ENCODE results near the gene SLC1A7.

SLC1A7 gene

DNA sequence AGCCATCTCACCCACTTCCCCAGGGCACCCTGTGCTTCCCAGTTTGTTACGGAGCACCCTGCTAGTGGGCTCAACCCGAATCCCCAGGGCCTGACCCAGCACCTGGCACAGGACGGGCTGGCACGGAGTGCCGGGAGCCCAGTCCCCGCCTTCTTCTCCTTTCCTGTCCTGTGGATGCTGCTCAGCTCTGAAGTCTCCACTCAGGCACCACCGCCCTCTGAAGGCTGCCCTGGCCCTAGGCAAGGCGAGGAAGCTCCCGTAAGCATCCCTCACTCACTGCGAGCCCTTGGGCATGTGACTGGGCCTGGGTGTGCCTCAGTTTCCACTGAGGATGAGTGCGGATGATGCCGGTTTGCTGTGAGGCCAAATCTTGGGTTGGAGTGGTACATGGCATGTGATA is 21.8 kb downstream of the SLC1A7 start:
- Mint-ChIP-seq H3K36me3 (ENCODE audit: low read depth) (no peaks in the 10 kb centered on the region), H3K27me3 (no peaks in the 10 kb centered on the region), H3K4me1 (ENCODE audit: low read depth) (no peaks in the 10 kb centered on the region), H3K27ac (no peak overlapping the region), H3K9me3 (no peaks in the 10 kb centered on the region), H3K4me3 (no peak overlapping the region)

- H3K4me1 Mint-ChIP-seq (ENCODE audit: low read depth): no peaks in the 10 kb centered on the region
Measured at GRCh38 chr1:53117836-53118235, 24.6 kb downstream of the SLC1A7 start.

DNA sequence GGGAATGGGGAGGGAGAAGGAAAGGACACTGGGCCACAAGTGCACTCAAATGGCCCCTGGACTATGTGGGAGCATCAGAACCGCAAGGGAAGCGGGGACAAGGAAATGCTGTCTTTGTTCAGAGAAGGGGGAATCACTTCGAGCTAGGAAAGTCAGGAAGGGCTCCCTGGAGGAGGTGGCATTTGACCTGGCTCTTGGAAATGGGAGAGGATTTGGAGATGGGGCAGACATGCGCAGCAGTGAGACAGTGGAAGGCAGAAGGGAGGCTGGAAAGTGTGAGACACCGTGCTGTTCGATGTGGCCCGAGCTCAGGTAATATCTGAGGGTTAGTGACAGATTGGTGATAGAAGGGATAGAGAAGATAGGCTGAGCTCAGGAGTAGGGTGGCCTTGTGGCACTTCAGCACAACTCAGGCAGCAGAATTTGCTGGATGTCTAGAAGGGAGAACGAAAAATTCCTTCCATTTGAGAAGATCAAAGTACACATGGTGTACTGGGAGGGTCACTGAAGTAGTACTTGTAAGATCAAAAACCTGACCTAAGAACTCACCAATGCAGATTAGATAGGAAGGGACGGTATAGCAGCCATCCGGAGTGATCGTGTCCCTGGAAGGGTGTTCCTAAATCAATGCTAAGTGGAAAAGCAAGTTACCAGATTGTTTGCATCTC is 25.4 kb downstream of the SLC1A7 start:
- no peaks in the 10 kb centered on the region for H3K36me3 Mint-ChIP-seq (ENCODE audit: low read depth)
- no peak overlapping the region for H3K27ac Mint-ChIP-seq
- no peak overlapping the region for H3K4me3 Mint-ChIP-seq
- H3K4me1 Mint-ChIP-seq (ENCODE audit: low read depth): no peaks in the 10 kb centered on the region
- H3K9me3 Mint-ChIP-seq: no peaks in the 10 kb centered on the region
- no peaks in the 10 kb centered on the region for H3K27me3 Mint-ChIP-seq

More at GRCh38 chr1:53117836-53118235, 24.6 kb downstream of the SLC1A7 start:
- H3K27ac Mint-ChIP-seq: no peak overlapping the region
- H3K4me3 Mint-ChIP-seq: no peak overlapping the region
- H3K27me3 Mint-ChIP-seq: no peaks in the 10 kb centered on the region
- H3K36me3 Mint-ChIP-seq (ENCODE audit: low read depth): no peaks in the 10 kb centered on the region
- no peaks in the 10 kb centered on the region for H3K9me3 Mint-ChIP-seq

GRCh38 chr1:53116307-53116810 is 26.1 kb downstream of the SLC1A7 start:
- Mint-ChIP-seq H3K4me1 (ENCODE audit: low read depth) (no peaks in the 10 kb centered on the region), H3K27me3 (no peaks in the 10 kb centered on the region), H3K27ac (no peak overlapping the region), H3K36me3 (ENCODE audit: low read depth) (no peaks in the 10 kb centered on the region), H3K9me3 (no peaks in the 10 kb centered on the region), H3K4me3 (no peak overlapping the region)

DNA sequence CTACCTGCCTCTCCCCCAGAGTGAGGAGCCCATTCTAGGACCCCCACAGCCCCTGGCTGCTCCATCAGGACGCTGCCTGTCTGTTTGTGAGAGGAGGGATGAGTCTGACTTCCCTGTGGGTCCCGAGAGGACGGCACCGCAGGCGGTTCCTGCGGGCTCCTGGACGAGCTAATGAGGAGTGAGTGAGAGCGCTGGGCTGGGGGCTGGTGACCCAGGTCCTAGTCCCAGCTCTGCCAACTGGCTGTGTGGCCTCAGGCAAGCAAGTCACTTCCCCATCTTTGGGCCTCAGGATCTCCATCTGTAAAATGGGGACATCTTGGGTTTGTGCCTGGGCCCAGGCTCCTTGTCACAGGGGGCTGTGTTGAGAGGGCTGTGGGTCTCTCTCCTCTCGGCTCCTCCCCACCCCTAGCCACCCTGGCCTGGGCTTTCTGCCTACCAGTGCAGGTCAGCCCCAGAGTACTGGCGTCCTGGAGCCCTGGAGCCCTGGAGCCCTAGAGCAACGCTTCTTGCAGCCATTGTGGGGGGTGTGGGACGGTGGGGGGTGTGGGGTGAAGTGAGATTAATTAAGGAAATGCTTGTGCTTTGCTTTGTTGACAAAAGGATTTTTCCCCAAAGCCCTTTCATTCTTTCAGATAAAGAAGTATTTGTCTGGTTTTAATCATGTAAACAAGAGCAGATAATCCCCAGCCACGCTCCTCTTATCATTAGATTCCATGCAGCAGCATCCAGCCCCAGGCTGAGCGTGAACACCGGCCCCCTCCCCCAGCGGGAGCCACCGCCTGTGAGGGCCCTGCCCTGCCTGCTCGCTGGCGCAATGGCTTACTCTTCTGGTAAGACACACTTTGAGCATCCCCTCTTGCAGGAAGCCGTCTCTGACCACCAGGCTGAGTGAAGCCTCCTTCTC is 26.8 kb downstream of the SLC1A7 start:
- Mint-ChIP-seq H3K4me1 (ENCODE audit: low read depth) (peaks cover 7% of the 10 kb centered on the region), H3K9me3 (no peaks in the 10 kb centered on the region), H3K27me3 (no peaks in the 10 kb centered on the region), H3K27ac (no peak overlapping the region), H3K36me3 (ENCODE audit: low read depth) (no peaks in the 10 kb centered on the region), H3K4me3 (no peak overlapping the region)

GRCh38 chr1:53114581-53115400 is 27.6 kb downstream of the SLC1A7 start:
- H3K4me1 Mint-ChIP-seq (ENCODE audit: low read depth): peaks cover 10% of the 10 kb centered on the region
- no peaks in the 10 kb centered on the region for H3K9me3 Mint-ChIP-seq
- H3K27ac Mint-ChIP-seq: no peak overlapping the region
- no peaks in the 10 kb centered on the region for H3K36me3 Mint-ChIP-seq (ENCODE audit: low read depth)
- no peaks in the 10 kb centered on the region for H3K27me3 Mint-ChIP-seq
- H3K4me3 Mint-ChIP-seq: no peak overlapping the region

DNA sequence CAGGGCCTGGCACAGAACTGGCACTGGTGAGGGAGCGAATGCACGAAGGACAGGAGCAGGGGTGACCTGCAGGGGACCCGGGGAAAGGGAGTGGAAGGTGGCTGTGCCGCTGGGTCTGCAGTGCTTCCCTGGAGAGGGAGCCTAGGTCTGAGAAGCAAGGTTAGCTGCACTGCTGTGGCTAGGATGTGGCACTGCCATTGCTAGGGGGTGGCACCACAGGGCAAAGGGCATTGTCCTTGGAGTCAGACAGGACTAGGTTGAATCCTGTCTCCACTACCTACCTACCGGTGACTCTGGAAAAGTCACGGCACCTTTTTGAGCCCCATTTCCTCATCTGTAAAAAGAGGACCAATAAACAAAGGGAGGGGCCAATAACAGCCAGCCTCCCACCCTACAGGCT is 28.3 kb downstream of the SLC1A7 start:
- Mint-ChIP-seq H3K9me3 (no peaks in the 10 kb centered on the region), H3K27me3 (no peaks in the 10 kb centered on the region), H3K4me1 (ENCODE audit: low read depth) (peaks cover 10% of the 10 kb centered on the region), H3K27ac (no peak overlapping the region), H3K36me3 (ENCODE audit: low read depth) (no peaks in the 10 kb centered on the region), H3K4me3 (no peak overlapping the region)

GRCh38 chr1:53112861-53113260 is 29.6 kb downstream of the SLC1A7 start:
- no peak overlapping the region for H3K27ac Mint-ChIP-seq
- H3K4me3 Mint-ChIP-seq: no peak overlapping the region

GRCh38 chr1:53112271-53112774 is 30.1 kb downstream of the SLC1A7 start:
- Mint-ChIP-seq H3K4me3 (no peak overlapping the region), H3K36me3 (ENCODE audit: low read depth) (no peaks in the 10 kb centered on the region), H3K4me1 (ENCODE audit: low read depth) (peaks cover 19% of the 10 kb centered on the region), H3K27me3 (peaks cover 7% of the 10 kb centered on the region), H3K9me3 (no peaks in the 10 kb centered on the region), H3K27ac (no peak overlapping the region)

More at GRCh38 chr1:53112861-53113260, 29.6 kb downstream of the SLC1A7 start:
- peaks cover 3% of the 10 kb centered on the region for H3K27me3 Mint-ChIP-seq
- no peaks in the 10 kb centered on the region for H3K9me3 Mint-ChIP-seq
- no peaks in the 10 kb centered on the region for H3K36me3 Mint-ChIP-seq (ENCODE audit: low read depth)
- H3K4me1 Mint-ChIP-seq (ENCODE audit: low read depth): peaks cover 14% of the 10 kb centered on the region

DNA sequence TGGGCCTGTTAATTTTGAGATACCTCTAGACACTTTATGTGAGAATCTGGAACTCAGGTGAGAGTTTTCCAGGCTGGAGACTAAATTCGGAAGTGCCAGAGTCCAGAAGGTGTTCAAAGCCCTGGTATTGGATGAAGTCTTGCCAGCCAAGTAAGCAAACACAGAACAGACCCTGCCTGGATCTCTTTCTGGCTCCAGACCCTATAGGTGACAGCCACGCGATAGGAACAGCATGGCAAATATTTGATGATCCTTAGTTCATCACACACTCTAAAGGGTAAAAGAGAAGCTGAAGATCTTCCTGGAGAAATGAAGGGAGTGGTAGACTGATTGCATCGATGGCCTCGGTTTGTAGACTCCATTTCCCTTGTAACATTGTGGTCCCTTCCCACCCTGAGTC is 30.7 kb downstream of the SLC1A7 start:
- peaks cover 21% of the 10 kb centered on the region for H3K4me1 Mint-ChIP-seq (ENCODE audit: low read depth)
- H3K27ac Mint-ChIP-seq: no peak overlapping the region
- no peaks in the 10 kb centered on the region for H3K9me3 Mint-ChIP-seq
- H3K4me3 Mint-ChIP-seq: no peak overlapping the region
- H3K36me3 Mint-ChIP-seq (ENCODE audit: low read depth): no peaks in the 10 kb centered on the region
- H3K27me3 Mint-ChIP-seq: peaks cover 8% of the 10 kb centered on the region

DNA sequence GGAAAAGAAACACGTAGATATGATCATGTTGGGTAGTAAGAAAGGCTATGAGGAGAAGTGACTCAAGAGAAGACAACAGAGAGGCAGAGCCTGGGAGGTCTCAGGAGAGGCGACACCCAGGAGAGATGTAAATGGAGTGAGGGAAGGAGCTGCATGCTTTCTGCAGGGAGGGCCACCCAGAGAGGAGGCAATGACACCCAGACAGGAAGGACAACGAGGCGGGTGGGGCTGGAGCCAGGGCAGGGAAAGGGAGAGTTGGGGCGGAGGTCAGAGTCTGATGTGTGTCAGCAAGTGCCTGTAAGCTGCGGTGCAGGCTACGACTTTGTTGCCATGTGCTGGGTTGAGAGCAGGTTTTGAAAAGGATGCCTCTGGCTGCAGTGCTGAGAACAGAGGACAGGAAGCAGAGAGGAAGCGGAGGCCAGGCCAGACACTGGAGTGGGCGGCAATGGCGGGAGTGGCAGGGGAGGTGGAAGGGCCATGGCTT is 31.3 kb downstream of the SLC1A7 start:
- Mint-ChIP-seq H3K36me3 (ENCODE audit: low read depth) (no peaks in the 10 kb centered on the region), H3K4me1 (ENCODE audit: low read depth) (peaks cover 21% of the 10 kb centered on the region), H3K27me3 (peaks cover 8% of the 10 kb centered on the region), H3K9me3 (no peaks in the 10 kb centered on the region), H3K4me3 (no peak overlapping the region), H3K27ac (peak overlapping the region; percentile 0)

DNA sequence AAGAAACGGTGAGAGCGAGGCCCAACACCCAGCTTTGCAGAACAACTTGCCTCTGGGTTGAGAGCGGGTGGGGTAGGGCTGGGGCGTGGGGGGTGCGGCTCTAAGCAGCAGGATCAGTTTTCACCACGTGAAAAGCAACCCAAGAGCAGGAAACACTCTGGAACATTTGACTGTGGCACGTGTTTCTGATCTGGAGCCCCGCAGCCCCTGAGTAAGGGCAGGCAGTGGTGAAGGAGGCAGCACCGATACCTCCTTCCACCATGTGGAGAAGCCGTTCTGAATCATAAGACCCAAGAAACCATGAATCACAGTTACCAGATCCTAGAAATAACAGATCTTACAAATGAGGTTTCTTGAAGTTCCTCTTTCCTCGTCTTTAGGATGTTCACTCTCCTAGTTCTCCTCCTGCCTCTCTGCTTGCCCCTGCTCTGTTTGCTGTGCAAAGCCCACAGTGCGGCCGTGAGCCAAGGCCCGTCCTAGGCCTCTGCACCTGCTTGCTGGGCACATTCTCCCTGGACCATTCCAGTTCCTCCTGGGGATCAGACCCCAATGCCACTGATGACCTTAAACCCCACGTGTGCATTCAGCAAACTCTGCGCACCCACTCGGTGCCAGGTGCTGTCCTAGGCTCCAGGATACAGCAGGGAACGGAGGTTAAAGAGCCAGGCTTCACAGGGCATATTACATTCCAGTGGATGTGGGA is 31.9 kb downstream of the SLC1A7 start:
- Mint-ChIP-seq H3K27ac (peak overlapping the region; percentile 0), H3K4me1 (ENCODE audit: low read depth) (peaks cover 21% of the 10 kb centered on the region), H3K36me3 (ENCODE audit: low read depth) (no peaks in the 10 kb centered on the region), H3K27me3 (peaks cover 8% of the 10 kb centered on the region), H3K4me3 (no peak overlapping the region), H3K9me3 (no peaks in the 10 kb centered on the region)

DNA sequence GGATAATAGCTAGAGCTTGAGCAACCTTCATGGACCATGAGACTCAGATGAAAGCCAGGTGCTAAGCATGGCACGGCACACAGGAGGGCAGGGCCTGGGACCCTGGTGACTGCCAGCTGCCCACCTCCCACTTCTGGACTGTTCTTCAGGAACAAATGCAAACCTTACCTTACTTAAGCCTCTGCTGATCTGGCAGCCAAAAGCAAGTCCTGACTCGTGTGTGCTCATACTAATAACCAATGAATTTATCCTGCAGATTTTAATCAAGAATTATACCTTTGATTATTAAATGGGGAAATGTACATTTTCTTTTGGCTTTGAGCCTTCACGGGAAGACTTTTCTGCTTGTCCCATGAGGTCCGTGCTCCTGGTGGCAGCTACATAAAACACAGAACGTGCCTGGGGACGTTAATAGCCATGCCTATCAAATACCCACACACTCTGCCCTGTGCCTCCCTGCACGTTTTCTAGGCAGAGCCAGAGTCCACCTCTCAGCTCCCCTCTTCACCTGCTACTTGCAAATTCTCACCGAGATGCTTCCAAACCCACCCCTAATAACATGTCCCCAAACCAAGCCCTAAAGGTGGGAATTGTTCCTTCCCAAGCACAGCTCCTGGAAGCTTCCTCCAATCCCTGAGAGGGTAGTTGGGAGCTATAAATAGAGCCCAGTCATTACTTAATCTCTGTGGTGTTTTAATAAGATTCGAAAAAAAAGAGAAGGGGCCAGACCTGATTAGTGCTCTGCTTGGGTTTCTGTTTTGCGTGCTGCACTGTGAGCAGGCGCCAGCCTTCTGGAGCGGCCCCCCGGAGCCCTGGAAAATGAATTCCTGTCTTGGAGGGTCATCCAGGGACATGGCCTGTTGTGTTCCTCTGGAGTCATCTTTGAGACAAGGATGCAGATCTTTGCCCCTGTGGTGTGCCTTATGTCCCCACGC is 33.5 kb downstream of the SLC1A7 start:
- Mint-ChIP-seq H3K4me3 (no peak overlapping the region), H3K36me3 (ENCODE audit: low read depth) (no peaks in the 10 kb centered on the region), H3K9me3 (no peaks in the 10 kb centered on the region), H3K27me3 (peaks cover 8% of the 10 kb centered on the region), H3K27ac (no peak overlapping the region), H3K4me1 (ENCODE audit: low read depth) (peaks cover 21% of the 10 kb centered on the region)
